B cell (primary cell): ENCODE data around the gene ALS2CL. TPM values are rescaled to one million over a fixed set of nuclear protein-coding genes. Genes with fewer than 3 reads are reported as not detected.

Experiments used
- ATAC-seq: fragments of 200-7000 bp; cut with Tn5 transposase; one replicate; pipeline ENCODE4 v1.10.0; 2021; ENCODE audit warnings: low read depth, mild to moderate bottlenecking, moderate number of reproducible peaks, moderate library complexity
- CTCF ChIA-PET: fragments of 350-600 bp; sonication (Branson Sonifier 250); formaldehyde crosslinking; loops from one replicate; lab custom pipeline; 2021; ENCODE audit warnings: antibody characterized with exemption, inconsistent platforms; lab: Charles Lee
- POLR2A ChIA-PET: fragments of 350-600 bp; sonication (Branson Sonifier 250); formaldehyde crosslinking; loops from one replicate; lab custom pipeline; 2021; ENCODE audit warnings: antibody characterized with exemption; lab: Charles Lee
- DNase-seq: peaks from one replicate; pipeline ENCODE4 v3.0.0; 2013
- H2AFZ ChIP-seq: 2 replicates; pipeline ENCODE4 v1.6.1; 2012; ENCODE audit warnings: mild to moderate bottlenecking, low read depth, low read length; ENCODE audit not compliant: insufficient read depth, poor library complexity, severe bottlenecking
- H3K27ac ChIP-seq, 2 donors: 1 replicate in 1 of 2; 2 replicates in 1 of 2; pipeline ENCODE4 v1.5.1; 2012 to 2013; ENCODE audit warnings: low read length in 2 of 2, mild to moderate bottlenecking in 2 of 2, moderate library complexity in 1 of 2
- H3K27me3 ChIP-seq, 4 experiments: fragments of 200-600 bp in 1 of 4; sonication (generic) in 1 of 4; replicated peaks in 1 of 4; 1 replicate in 2 of 4; 2 replicates in 2 of 4; pipeline versions ENCODE4 v1.6.1 to v1.7.0; 2013 to 2016; ENCODE audit warnings: low read length in 3 of 4, mild to moderate bottlenecking in 2 of 4, mixed read lengths in 1 of 4, moderate library complexity in 1 of 4; ENCODE audit not compliant: insufficient read depth in 4 of 4, control insufficient read depth in 3 of 4; ENCODE audit errors: control extremely low read depth in 1 of 4
- H3K36me3 ChIP-seq, 2 experiments: replicated peaks in 1 of 2; 1 replicate in 1 of 2; 2 replicates in 1 of 2; pipeline versions ENCODE4 v1.6.1 to v1.7.1; 2013; ENCODE audit warnings: low read length in 1 of 2; ENCODE audit not compliant: insufficient read depth in 2 of 2, control insufficient read depth in 1 of 2; ENCODE audit errors: control extremely low read depth in 1 of 2, extremely low read depth in 1 of 2
- H3K4me1 ChIP-seq, 2 donors: fragments of 200-600 bp in 1 of 2; sonication (generic) in 1 of 2; 1 replicate in 1 of 2; 2 replicates in 1 of 2; pipeline versions ENCODE4 v1.5.1 to v1.6.1; 2013 to 2017; ENCODE audit warnings: low read length in 2 of 2; ENCODE audit not compliant: control insufficient read depth in 2 of 2, insufficient read depth in 2 of 2
- H3K4me2 ChIP-seq: replicated peaks from 2 replicates; pipeline ENCODE3; 2012; ENCODE audit warnings: mild to moderate bottlenecking, low read depth, low read length; ENCODE audit not compliant: poor library complexity, severe bottlenecking
- H3K4me3 ChIP-seq, 5 experiments: fragments of 200-600 bp in 1 of 5; sonication (generic) in 1 of 5; 1 replicate in 3 of 5; 2 replicates in 2 of 5; pipeline versions ENCODE4 v1.5.1 to v1.7.0; 2011 to 2016; ENCODE audit warnings: low read length in 4 of 5, mild to moderate bottlenecking in 4 of 5, low read depth in 2 of 5, control low read depth in 1 of 5, moderate library complexity in 1 of 5; ENCODE audit not compliant: insufficient read depth in 1 of 5; ENCODE audit errors: control extremely low read depth in 1 of 5, extremely low read depth in 1 of 5
- H3K79me2 ChIP-seq: fragments of 200-600 bp; sonication (generic); one replicate; pipeline ENCODE4 v1.6.0; 2016; ENCODE audit warnings: low read length; ENCODE audit not compliant: control insufficient read depth, insufficient read depth
- H3K9ac ChIP-seq: fragments of 200-600 bp; sonication (generic); 2 replicates; pipeline ENCODE4 v1.6.1; 2017; ENCODE audit warnings: mild to moderate bottlenecking, low read length, moderate library complexity
- H3K9me3 ChIP-seq, 3 donors: one replicate each; pipeline versions ENCODE4 v1.6.1 to v1.7.1; 2013; ENCODE audit warnings: low read length in 2 of 3; ENCODE audit not compliant: control insufficient read depth in 2 of 3, insufficient read depth in 1 of 3; ENCODE audit errors: control extremely low read depth in 1 of 3
- H4K20me1 ChIP-seq: 2 replicates; pipeline ENCODE4 v1.6.0; 2012; ENCODE audit warnings: mild to moderate bottlenecking, low read length; ENCODE audit not compliant: insufficient read depth, control insufficient read depth, poor library complexity, severe bottlenecking
- H3K27ac Mint-ChIP-seq: one replicate; pipeline ENCODE4 v1.8.0; 2021; ENCODE audit warnings: mixed read lengths
- H3K27me3 Mint-ChIP-seq: one replicate; pipeline ENCODE4 v1.8.0; 2021; ENCODE audit warnings: mixed read lengths
- H3K4me1 Mint-ChIP-seq: one replicate; pipeline ENCODE4 v1.8.0; 2021; ENCODE audit warnings: mixed read lengths
- H3K4me3 Mint-ChIP-seq: one replicate; pipeline ENCODE4 v1.8.0; 2021; ENCODE audit warnings: mixed read lengths
- H3K9me3 Mint-ChIP-seq: one replicate; pipeline ENCODE4 v1.8.0; 2022; ENCODE audit warnings: mixed read lengths; ENCODE audit not compliant: insufficient read depth
- EZH2 ChIP-seq: IDR thresholded peaks from 2 replicates; pipeline ENCODE4 v1.6.1; 2012; ENCODE audit warnings: borderline replicate concordance, low read depth, mild to moderate bottlenecking, moderate library complexity, low read length; ENCODE audit not compliant: insufficient read depth, poor library complexity, severe bottlenecking
- WGBS: methylation state at CpG from one replicate; pipeline ENCODE4 v1.1.5; 2013; ENCODE audit warnings: missing lambda C conversion rate; ENCODE audit not compliant: insufficient coverage; 5-methylcytosine and 5-hydroxymethylcytosine counted together
- intact Hi-C: fragments of 100-400 bp; cut with micrococcal nuclease; formaldehyde crosslinking; loops from one replicate; pipeline ENCODE4 v1.10.0; 2022
- polyA plus RNA-seq: library from polyadenylated mRNA; depleted of rRNA; stranded (reverse); fragments of >200 nt; gene quantifications from 2 replicates; pipeline ENCODE4 v1.2.3, GENCODE V29; 2012
- total RNA-seq, 2 donors: library from RNA; stranded (reverse); fragments of 120-200 nt in 1 of 2; gene quantifications; 1 replicate in 1 of 2; 2 replicates in 1 of 2; pipeline versions ENCODE4 v1.2.3 to v1.2.4, GENCODE V29; 2013 to 2022
- TF ChIP-seq, protein P1 (sequence below): fragments of 200-600 bp; IDR thresholded peaks from one replicate; pipeline ENCODE4 v1.8.0; 2022; ENCODE audit warnings: antibody characterized with exemption, mild to moderate bottlenecking

ALS2CL gene
- total and polyA plus RNA-seq, 2 donors (not counting 1 experiment from before 2014, with no cell fraction given): 0.22 to 0.30 TPM

DNA sequence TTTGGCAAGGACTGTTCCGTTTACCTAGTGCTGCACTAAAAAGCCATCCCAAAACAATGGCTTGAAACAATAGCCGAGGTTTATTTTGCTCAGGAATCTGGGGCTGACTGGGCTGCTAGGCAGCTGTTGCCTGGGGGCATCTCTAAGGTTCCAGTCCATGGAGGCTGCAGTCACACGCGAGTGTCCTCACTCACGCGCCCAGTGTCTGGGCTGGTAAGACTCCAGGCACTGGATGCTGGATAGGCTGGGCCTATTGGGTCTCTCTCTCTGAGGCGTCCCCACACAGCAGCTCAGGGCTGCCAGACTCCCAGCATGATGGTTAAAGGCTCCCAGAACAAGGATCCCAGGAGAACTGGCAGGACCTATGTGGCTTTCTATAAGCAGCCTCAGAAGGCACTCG lies 34.2 kb downstream of the ALS2CL start:
- H3K4me1 Mint-ChIP-seq: peaks cover 19% of the 10 kb centered on the region
- DNase-seq: no peak

DNA sequence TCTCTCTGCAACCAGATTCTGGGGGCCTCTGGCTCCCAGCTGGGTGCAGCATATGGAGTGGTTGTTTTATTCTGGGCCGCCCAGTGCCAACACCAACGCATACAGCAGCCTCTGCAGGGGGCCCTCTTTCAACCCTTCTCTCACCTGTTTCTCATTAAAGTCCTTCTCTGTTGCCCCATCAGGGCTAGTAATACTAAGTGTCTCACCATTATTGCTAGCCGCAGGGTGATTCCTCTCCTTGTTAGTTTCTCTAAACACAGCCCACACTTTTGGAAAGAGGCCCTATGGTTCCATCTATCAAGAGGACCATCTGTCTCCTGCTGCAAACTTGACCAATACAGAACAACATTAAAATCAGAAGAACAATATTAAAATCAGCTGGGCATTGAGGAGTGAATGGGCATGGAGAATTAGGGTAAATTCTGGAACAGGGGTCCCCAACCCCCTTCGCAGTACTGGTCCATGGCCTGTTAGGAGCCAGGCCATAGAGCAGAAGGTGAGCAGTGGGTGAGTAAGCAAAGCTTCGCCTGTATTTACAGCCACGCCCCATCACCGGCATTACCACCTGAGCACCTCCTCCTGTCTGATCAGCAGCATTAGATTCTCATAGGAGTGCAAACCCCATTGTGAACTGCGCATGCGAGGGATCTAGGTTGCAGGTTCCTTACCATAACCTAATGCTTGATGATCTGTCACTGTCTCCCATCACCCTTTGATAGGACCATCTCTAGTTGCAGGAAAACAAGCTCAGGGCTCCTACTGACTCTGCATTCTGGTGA lies 36.5 kb downstream of the ALS2CL start:
- CTCF ChIA-PET: no interaction called here
- H3K4me2 ChIP-seq: no peak overlapping the region
- H3K9me3 ChIP-seq: peaks cover 0 to 5% (median 4%) of the 10 kb centered on the region in 3 donors
- 98% methylated on average over 7 of the region's 9 CpGs for WGBS
- DNase-seq: no peak
- no peaks in the 10 kb centered on the region for H3K79me2 ChIP-seq
- Mint-ChIP-seq H3K4me3 (no peak overlapping the region), H3K4me1 (peaks cover 19% of the 10 kb centered on the region), H3K27ac (no peak overlapping the region), H3K9me3 (peaks cover 6% of the 10 kb centered on the region), H3K27me3 (peaks cover 19% of the 10 kb centered on the region)
- peaks cover 0 to 4% of the 10 kb centered on the region in 2 donors for H3K4me1 ChIP-seq
- POLR2A ChIA-PET: no interaction called here
- no peak overlapping the region for H3K4me3 ChIP-seq
- TF ChIP-seq EZH2: no peak
- TF ChIP-seq, protein P1, sequence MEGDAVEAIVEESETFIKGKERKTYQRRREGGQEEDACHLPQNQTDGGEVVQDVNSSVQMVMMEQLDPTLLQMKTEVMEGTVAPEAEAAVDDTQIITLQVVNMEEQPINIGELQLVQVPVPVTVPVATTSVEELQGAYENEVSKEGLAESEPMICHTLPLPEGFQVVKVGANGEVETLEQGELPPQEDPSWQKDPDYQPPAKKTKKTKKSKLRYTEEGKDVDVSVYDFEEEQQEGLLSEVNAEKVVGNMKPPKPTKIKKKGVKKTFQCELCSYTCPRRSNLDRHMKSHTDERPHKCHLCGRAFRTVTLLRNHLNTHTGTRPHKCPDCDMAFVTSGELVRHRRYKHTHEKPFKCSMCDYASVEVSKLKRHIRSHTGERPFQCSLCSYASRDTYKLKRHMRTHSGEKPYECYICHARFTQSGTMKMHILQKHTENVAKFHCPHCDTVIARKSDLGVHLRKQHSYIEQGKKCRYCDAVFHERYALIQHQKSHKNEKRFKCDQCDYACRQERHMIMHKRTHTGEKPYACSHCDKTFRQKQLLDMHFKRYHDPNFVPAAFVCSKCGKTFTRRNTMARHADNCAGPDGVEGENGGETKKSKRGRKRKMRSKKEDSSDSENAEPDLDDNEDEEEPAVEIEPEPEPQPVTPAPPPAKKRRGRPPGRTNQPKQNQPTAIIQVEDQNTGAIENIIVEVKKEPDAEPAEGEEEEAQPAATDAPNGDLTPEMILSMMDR: no peak
- H3K27ac ChIP-seq: no peak overlapping the region
- intact Hi-C loops: no loop called here
- H3K27me3 ChIP-seq: peaks cover 0 to 4% (median 1%) of the 10 kb centered on the region in 4 experiments
- no peak overlapping the region for H2AFZ ChIP-seq
- no peaks in the 10 kb centered on the region for H3K36me3 ChIP-seq
- H4K20me1 ChIP-seq: no peaks in the 10 kb centered on the region
- H3K9ac ChIP-seq: no peak overlapping the region
- ATAC-seq: no peak

More for the DNA sequence above, 34.2 kb downstream of the ALS2CL start:
- 95% methylated on average over 8 of the region's 8 CpGs for WGBS
- H3K4me3 Mint-ChIP-seq: no peak overlapping the region
- Histone ChIP-seq H3K9me3 (peaks cover 0 to 4% (median 0%) of the 10 kb centered on the region in 3 donors), H3K79me2 (no peaks in the 10 kb centered on the region), H3K9ac (no peak overlapping the region), H2AFZ (no peak overlapping the region), H3K36me3 (no peaks in the 10 kb centered on the region), H3K27me3 (peaks cover 0 to 4% (median 1%) of the 10 kb centered on the region in 4 experiments), H3K4me1 (peaks cover 0 to 4% of the 10 kb centered on the region in 2 donors), H3K4me3 (no peak overlapping the region), H3K27ac (no peak overlapping the region), H3K4me2 (no peak overlapping the region), H4K20me1 (no peaks in the 10 kb centered on the region)
- TF ChIP-seq EZH2: no peak
- TF ChIP-seq, protein P1: no peak
- peaks cover 20% of the 10 kb centered on the region for H3K27me3 Mint-ChIP-seq
- ChIA-PET POLR2A (no interaction called here), CTCF (no interaction called here)
- ATAC-seq: no peak
- intact Hi-C loops: no loop called here
- H3K27ac Mint-ChIP-seq: no peak overlapping the region
- H3K9me3 Mint-ChIP-seq: peaks cover 2% of the 10 kb centered on the region
